ENCODE measurements around the gene CYB5A.

CYB5A gene

DNA sequence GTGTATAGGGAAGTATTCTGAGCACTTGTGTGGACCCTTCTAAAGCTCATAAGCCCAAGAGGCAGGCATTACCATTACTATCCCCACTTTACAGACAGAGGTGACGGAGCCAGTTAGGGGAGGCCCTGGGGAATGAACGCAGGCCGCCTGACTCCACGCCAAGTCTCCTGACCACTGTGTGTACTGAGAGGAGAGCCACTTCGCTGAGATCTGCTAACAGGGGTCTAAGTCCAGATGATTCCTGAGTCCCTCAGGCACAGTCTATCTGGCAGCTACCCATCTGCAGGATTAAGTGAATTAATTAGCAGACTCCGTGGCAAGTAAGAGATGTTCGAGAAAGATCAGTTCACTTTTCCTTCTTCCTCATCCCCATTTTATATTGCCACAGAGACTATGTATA is 13.7 kb downstream of the CYB5A start:
- DNase-seq (ENCODE audit: low spot score in 2 of 2), result no peak
- no peak overlapping the region for H3K27ac Mint-ChIP-seq
- no peaks in the 10 kb centered on the region for H3K9me3 Mint-ChIP-seq
- peaks cover 17% of the 10 kb centered on the region for H3K4me1 Mint-ChIP-seq
- no peaks in the 10 kb centered on the region for H3K27me3 Mint-ChIP-seq
- H3K36me3 Mint-ChIP-seq, result peaks cover 19% of the 10 kb centered on the region
- H3K4me3 Mint-ChIP-seq, result no peak overlapping the region
- ATAC-seq (ENCODE audit: low read depth), result no peak

DNA sequence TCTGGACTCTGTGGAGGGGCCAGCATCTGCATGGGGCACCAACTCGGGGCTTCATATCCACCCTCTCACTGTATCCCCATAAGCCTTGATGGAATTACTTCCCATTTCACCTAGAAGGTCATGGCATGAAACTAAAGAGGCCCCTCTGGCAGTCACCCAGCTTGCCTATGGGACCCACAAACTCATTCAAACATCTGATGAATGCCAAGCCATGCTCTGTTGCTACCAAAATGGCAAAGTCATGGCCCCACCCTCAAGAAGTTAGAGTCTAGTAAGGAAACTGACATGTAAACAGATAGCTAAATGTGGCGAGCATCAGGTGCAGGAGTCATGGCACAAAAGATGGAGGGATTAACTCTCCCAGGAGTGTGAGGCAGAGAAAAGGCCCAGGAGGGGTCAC is 14.5 kb downstream of the CYB5A start:
- Mint-ChIP-seq H3K27me3 (no peaks in the 10 kb centered on the region), H3K27ac (no peak overlapping the region), H3K9me3 (no peaks in the 10 kb centered on the region), H3K36me3 (peaks cover 19% of the 10 kb centered on the region), H3K4me3 (no peak overlapping the region), H3K4me1 (peaks cover 10% of the 10 kb centered on the region)
- no peak for ATAC-seq (ENCODE audit: low read depth)
- DNase-seq (ENCODE audit: low spot score in 2 of 2), result no peak

DNA sequence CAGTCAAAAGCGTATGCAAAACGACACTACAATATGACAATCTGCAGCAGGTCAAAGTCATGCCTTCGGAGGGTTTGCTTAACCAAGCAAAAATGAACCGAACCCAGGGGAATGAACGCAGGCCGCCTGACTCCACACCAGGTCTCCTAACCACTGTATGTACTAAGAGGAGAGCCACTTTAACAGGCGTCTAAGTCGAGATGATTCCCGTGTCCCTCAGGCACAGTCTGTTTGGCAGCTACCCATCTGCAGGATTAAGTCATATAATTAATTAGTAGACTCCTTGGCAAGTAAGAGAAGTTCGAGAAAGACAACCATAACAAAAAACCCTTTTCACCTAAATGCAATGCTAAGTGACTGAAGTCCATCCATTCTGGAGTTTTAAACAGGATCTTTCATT is 15.2 kb downstream of the CYB5A start:
- Mint-ChIP-seq H3K9me3 (no peaks in the 10 kb centered on the region), H3K4me3 (no peak overlapping the region), H3K27ac (no peak overlapping the region), H3K36me3 (peaks cover 18% of the 10 kb centered on the region), H3K4me1 (peaks cover 4% of the 10 kb centered on the region), H3K27me3 (no peaks in the 10 kb centered on the region)
- no peak for DNase-seq (ENCODE audit: low spot score in 2 of 2)
- ATAC-seq (ENCODE audit: low read depth), result no peak

DNA sequence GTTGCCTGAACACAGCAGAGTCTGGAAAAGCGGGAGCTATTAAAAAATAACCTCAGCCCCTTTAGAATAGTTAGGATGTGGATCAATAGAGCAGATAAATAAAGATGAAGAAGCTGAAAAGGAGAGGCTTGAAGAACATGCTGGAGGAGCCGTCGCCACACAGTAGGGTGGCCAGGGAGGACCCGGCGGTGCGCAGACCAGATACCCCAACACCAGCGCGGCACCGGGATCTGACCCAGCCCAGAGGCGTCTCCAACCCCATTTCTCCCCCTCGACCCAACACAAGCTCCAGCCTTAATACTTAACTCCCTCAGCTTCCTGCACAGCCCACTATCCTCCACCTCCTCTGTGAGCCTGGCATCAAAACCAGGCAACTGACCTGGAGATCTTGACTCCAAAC is 16.0 kb downstream of the CYB5A start:
- DNase-seq (ENCODE audit: low spot score in 2 of 2) (no peak), ATAC-seq (ENCODE audit: low read depth) (no peak)
- H3K4me3 Mint-ChIP-seq, result no peak overlapping the region
- H3K4me1 Mint-ChIP-seq, result no peaks in the 10 kb centered on the region
- H3K36me3 Mint-ChIP-seq, result peaks cover 14% of the 10 kb centered on the region
- no peak overlapping the region for H3K27ac Mint-ChIP-seq
- H3K9me3 Mint-ChIP-seq, result no peaks in the 10 kb centered on the region
- no peaks in the 10 kb centered on the region for H3K27me3 Mint-ChIP-seq

GRCh38 chr18:74274700-74275099 is 17.1 kb downstream of the CYB5A start:
- ATAC-seq (ENCODE audit: low read depth) (no peak), DNase-seq (ENCODE audit: low spot score in 2 of 2) (no peak)
- no peaks in the 10 kb centered on the region for H3K4me1 Mint-ChIP-seq
- no peaks in the 10 kb centered on the region for H3K9me3 Mint-ChIP-seq
- peaks cover 11% of the 10 kb centered on the region for H3K36me3 Mint-ChIP-seq
- no peaks in the 10 kb centered on the region for H3K27me3 Mint-ChIP-seq
- no peak overlapping the region for H3K4me3 Mint-ChIP-seq
- no peak overlapping the region for H3K27ac Mint-ChIP-seq

DNA sequence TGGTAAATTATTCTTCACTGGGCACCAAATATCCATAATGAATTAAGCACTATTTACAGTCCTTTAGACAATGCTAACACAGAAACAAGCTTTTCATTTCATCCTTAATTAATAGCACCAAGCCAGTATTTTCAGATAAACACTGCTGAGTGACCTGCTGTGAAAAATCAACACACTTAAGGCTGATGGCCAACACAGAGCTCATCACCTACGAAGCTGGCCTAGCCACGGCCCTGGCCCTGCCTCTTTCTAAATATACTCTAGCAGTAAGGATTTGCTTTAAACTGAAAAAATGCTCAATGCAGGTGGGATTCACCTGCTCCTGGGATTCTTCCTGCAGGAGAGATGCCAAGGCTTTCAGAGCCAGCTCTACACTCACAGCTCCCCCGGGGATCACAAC is 18.4 kb downstream of the CYB5A start:
- no peak overlapping the region for H3K4me3 Mint-ChIP-seq
- peaks cover 14% of the 10 kb centered on the region for H3K36me3 Mint-ChIP-seq
- H3K4me1 Mint-ChIP-seq, result peaks cover 5% of the 10 kb centered on the region
- no peaks in the 10 kb centered on the region for H3K27me3 Mint-ChIP-seq
- ATAC-seq (ENCODE audit: low read depth) (no peak), DNase-seq (ENCODE audit: low spot score in 2 of 2) (no peak)
- H3K9me3 Mint-ChIP-seq, result no peaks in the 10 kb centered on the region
- no peak overlapping the region for H3K27ac Mint-ChIP-seq

- H3K9me3 Mint-ChIP-seq, result no peaks in the 10 kb centered on the region
- peaks cover 14% of the 10 kb centered on the region for H3K36me3 Mint-ChIP-seq
- H3K27ac Mint-ChIP-seq, result no peak overlapping the region
- H3K27me3 Mint-ChIP-seq, result no peaks in the 10 kb centered on the region
- H3K4me3 Mint-ChIP-seq, result no peak overlapping the region
- peaks cover 5% of the 10 kb centered on the region for H3K4me1 Mint-ChIP-seq
- ATAC-seq (ENCODE audit: low read depth), result no peak
- no peak for DNase-seq (ENCODE audit: low spot score in 2 of 2)
Measured at GRCh38 chr18:74271635-74272034, 20.1 kb downstream of the CYB5A start.

DNA sequence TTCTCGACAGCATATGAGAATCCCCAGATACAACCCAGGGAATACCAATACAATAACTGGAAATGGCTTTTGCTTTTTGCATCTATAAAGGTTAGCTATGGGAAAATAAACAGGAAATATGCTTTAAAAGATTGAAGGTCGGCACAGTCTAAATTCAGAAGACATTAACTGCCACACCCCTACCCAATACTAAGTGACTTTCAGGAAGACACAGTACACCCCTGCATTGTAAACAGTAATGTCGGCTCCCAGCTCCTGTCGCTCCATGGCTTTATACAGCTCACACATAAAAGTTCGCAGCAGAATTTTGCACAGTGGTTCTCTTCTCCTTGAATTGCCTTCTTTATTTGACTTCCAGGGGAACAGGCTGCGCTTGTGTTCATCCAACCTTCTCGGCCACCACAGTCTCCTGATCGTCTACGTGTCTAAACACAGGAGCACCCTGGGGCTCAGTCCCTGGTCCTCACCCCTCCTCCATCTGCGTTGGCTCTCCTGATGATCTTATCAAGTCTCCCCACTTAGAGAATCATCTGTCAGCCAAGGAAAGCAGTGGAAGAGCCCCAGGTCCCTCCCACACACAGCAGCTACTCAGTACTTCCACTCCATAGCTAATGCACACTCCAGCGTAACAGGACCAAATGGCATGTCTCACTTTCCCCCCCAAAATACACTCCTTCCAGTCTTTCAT is 22.7 kb downstream of the CYB5A start:
- Mint-ChIP-seq H3K4me1 (peaks cover 11% of the 10 kb centered on the region), H3K27me3 (no peaks in the 10 kb centered on the region), H3K9me3 (no peaks in the 10 kb centered on the region), H3K36me3 (peaks cover 9% of the 10 kb centered on the region), H3K4me3 (no peak overlapping the region), H3K27ac (peak overlapping the region; percentile 71)
- DNase-seq (ENCODE audit: low spot score in 2 of 2), result no peak
- ATAC-seq (ENCODE audit: low read depth), result no peak

GRCh38 chr18:74268175-74268574 is 23.6 kb downstream of the CYB5A start:
- Mint-ChIP-seq H3K9me3 (no peaks in the 10 kb centered on the region), H3K27me3 (no peaks in the 10 kb centered on the region)
- no peak for DNase-seq (ENCODE audit: low spot score in 2 of 2)

DNA sequence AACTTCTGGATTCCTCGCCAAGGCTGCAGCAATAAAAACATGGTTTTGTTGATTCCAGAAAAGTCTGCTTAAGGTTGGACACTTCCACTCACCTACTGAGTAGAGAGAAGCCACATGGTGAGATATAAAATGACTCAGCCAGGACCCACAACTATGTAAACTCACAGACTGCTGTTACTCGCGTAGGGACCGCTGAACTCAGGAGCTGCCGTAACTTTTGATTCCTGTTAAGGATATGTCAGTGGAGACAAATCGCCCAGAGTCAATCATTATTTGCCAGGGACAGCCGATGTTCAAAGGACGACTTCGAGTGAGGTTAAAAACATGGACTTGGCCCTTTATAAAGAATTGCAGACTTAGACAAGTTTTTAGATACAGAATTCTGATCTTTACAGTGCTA is 25.6 kb downstream of the CYB5A start:
- H3K4me3 Mint-ChIP-seq, result no peak overlapping the region
- DNase-seq (ENCODE audit: low spot score in 2 of 2) (no peak), ATAC-seq (ENCODE audit: low read depth) (no peak)
- H3K4me1 Mint-ChIP-seq, result peaks cover 11% of the 10 kb centered on the region
- peaks cover 12% of the 10 kb centered on the region for H3K36me3 Mint-ChIP-seq
- no peaks in the 10 kb centered on the region for H3K27me3 Mint-ChIP-seq
- H3K27ac Mint-ChIP-seq, result peak overlapping the region; percentile 88
- H3K9me3 Mint-ChIP-seq, result no peaks in the 10 kb centered on the region

More at GRCh38 chr18:74268175-74268574, 23.6 kb downstream of the CYB5A start:
- H3K4me1 Mint-ChIP-seq, result peaks cover 11% of the 10 kb centered on the region
- ATAC-seq (ENCODE audit: low read depth), result no peak
- H3K4me3 Mint-ChIP-seq, result no peak overlapping the region
- H3K27ac Mint-ChIP-seq, result peak overlapping the region; percentile 60
- peaks cover 9% of the 10 kb centered on the region for H3K36me3 Mint-ChIP-seq

DNA sequence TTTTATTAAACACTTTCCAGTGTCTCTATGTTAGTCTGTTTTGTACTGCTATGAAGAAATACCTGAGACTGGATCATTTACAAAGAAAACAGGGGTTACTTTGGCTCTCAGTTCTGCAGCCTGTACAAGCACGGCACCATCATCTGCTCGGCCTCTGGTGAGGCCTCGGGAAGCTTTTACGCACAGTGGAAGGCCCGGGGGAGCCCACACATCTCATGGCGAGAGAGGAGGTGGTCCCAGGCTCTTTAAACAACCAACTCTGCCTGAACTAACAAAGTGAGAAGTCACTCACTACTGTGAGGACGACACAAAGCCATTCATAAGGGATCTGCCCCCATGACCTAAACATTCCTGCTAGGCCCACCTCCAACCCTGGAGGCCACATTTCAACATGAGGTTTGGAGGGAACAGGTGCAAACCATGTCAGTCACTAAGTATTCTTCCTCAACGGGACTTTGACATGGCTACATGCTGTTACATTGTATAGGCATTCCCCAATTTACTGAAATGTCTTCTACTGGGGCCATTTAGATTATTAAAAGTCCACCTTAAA is 26.1 kb downstream of the CYB5A start:
- no peaks in the 10 kb centered on the region for H3K27me3 Mint-ChIP-seq
- ATAC-seq (ENCODE audit: low read depth), result no peak
- H3K27ac Mint-ChIP-seq, result peak overlapping the region; percentile 88
- H3K4me3 Mint-ChIP-seq, result no peak overlapping the region
- H3K36me3 Mint-ChIP-seq, result peaks cover 12% of the 10 kb centered on the region
- H3K4me1 Mint-ChIP-seq, result peaks cover 11% of the 10 kb centered on the region
- H3K9me3 Mint-ChIP-seq, result no peaks in the 10 kb centered on the region
- DNase-seq (ENCODE audit: low spot score in 2 of 2), result no peak

- no peaks in the 10 kb centered on the region for H3K27me3 Mint-ChIP-seq
- DNase-seq (ENCODE audit: low spot score in 2 of 2), result peak in 1 of 2 donors; percentile 43
- peak overlapping the region; percentile 50 for H3K4me3 Mint-ChIP-seq
- H3K9me3 Mint-ChIP-seq, result no peaks in the 10 kb centered on the region
- peaks cover 10% of the 10 kb centered on the region for H3K36me3 Mint-ChIP-seq
- ATAC-seq (ENCODE audit: low read depth), result peak; percentile 100
- H3K4me1 Mint-ChIP-seq, result peaks cover 9% of the 10 kb centered on the region
- peak overlapping the region; percentile 88 for H3K27ac Mint-ChIP-seq
Measured at GRCh38 chr18:74264303-74265020, 27.3 kb downstream of the CYB5A start.

DNA sequence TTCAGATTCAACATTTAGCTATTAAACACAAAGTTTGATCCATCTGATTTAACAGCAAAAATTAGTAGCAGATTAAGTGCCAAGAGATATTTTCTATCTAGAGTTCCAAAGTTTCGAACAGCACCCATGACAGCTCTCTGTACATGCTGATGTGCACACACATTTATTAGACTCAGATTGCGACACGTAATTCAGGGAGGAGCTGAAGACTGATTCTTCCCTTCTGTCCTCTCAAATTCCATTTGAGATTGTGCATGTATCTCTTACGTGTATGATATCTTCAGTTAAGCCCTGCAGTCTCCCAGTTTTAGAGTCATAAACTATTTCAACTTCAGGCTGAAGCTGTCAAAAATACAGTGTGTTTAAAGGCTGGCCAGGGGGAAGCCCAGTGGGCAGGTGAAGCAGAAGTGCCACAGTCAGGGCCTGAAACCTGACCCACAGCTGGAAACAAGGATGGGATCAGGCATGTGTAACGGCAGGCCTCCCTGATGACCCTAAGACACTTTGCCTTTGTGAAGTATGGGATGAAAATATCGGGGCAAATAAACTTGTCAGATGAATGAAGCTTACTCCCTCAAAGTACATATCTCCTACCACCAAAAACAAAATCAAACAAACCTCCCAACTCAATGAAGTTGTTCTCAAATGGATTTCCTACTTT is 30.6 kb downstream of the CYB5A start:
- peaks cover 7% of the 10 kb centered on the region for H3K4me1 Mint-ChIP-seq
- ATAC-seq (ENCODE audit: low read depth) (no peak), DNase-seq (ENCODE audit: low spot score in 2 of 2) (no peak)
- H3K27ac Mint-ChIP-seq, result peak overlapping the region; percentile 51
- no peaks in the 10 kb centered on the region for H3K9me3 Mint-ChIP-seq
- H3K4me3 Mint-ChIP-seq, result no peak overlapping the region
- H3K36me3 Mint-ChIP-seq, result peaks cover 10% of the 10 kb centered on the region
- H3K27me3 Mint-ChIP-seq, result no peaks in the 10 kb centered on the region

DNA sequence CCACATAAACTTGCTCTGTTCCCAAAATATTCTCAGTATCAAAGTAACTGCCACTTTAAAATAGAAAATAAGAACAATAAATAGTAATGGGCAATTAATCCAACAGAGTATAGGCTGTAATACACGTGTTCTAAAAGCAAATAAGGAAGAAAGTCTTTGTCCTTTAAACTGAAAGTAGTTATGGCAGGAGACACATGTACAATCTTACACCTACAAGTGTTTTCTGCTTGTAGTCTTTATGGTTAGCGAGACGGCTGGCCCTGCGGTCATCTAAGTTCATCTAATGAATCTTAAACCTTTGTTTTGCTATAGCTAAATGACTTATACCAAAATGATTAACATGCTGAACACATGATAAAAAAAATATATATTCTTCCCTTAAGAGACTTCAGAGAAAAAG is 32.4 kb downstream of the CYB5A start:
- Mint-ChIP-seq H3K27me3 (no peaks in the 10 kb centered on the region), H3K4me3 (no peak overlapping the region), H3K27ac (no peak overlapping the region), H3K36me3 (peaks cover 10% of the 10 kb centered on the region), H3K4me1 (peaks cover 3% of the 10 kb centered on the region), H3K9me3 (no peaks in the 10 kb centered on the region)
- DNase-seq (ENCODE audit: low spot score in 2 of 2), result no peak
- ATAC-seq (ENCODE audit: low read depth), result no peak

All from memory B cell (primary cell).